Activated T-helper 2 cell treated with anti-CD3 and anti-CD28 coated beads, Interferon-gamma antibody, Interleukin-2, Interleukin-4, amounts not matched to agents 10 μg/mL and 5 μg/mL and 100 μg/mL, durations not matched to agents 14 hours and 24 hours and 36 hours (primary cell): ENCODE data around the gene SORCS2. TPM values are rescaled to one million over a fixed set of nuclear protein-coding genes. Genes with fewer than 3 reads are reported as not detected.

ENCODE experiments used
- DNase-seq: peaks from one replicate; pipeline ENCODE4 v3.0.0; 2021; ENCODE audit warnings: low spot score
- H3K27ac Mint-ChIP-seq: one replicate; pipeline ENCODE4 v1.8.0; 2021; ENCODE audit warnings: mixed read lengths
- H3K27me3 Mint-ChIP-seq: one replicate; pipeline ENCODE4 v1.8.0; 2021; ENCODE audit warnings: low read depth, mixed read lengths
- H3K36me3 Mint-ChIP-seq: one replicate; pipeline ENCODE4 v1.8.0; 2021; ENCODE audit warnings: low read depth, mixed read lengths
- H3K4me1 Mint-ChIP-seq: one replicate; pipeline ENCODE4 v1.8.0; 2021; ENCODE audit warnings: low read depth, mixed read lengths
- H3K4me3 Mint-ChIP-seq: one replicate; pipeline ENCODE4 v1.8.0; 2021; ENCODE audit warnings: low read depth, mild to moderate bottlenecking, moderate library complexity, mixed read lengths
- H3K9me3 Mint-ChIP-seq: one replicate; pipeline ENCODE4 v1.8.0; 2021; ENCODE audit warnings: mixed read lengths
- intact Hi-C: fragments of 100-400 bp; cut with micrococcal nuclease; formaldehyde crosslinking; loops from one replicate; pipeline ENCODE4 v1.15.1; 2023
- total RNA-seq: library from RNA; stranded (reverse); gene quantifications from 2 replicates; pipeline ENCODE4 v1.2.3, GENCODE V29; 2022

The SORCS2 gene
- total RNA-seq, 1 donor from 2014 or later, result 0.02 TPM

- H3K36me3 Mint-ChIP-seq, result no peaks in the 10 kb centered on the region
- no peaks in the 10 kb centered on the region for H3K4me1 Mint-ChIP-seq
- H3K4me3 Mint-ChIP-seq, result no peak overlapping the region
- no peak for DNase-seq
- H3K27me3 Mint-ChIP-seq, result no peaks in the 10 kb centered on the region
- no peak overlapping the region for H3K27ac Mint-ChIP-seq
- intact Hi-C loops, result no loop called here
- H3K9me3 Mint-ChIP-seq, result no peaks in the 10 kb centered on the region
Observed at GRCh38 chr4:7425591-7426468, 233.5 kb downstream of the SORCS2 start.

GRCh38 chr4:7426525-7427171, 234.3 kb downstream of the SORCS2 start:
- Mint-ChIP-seq H3K36me3 (no peaks in the 10 kb centered on the region), H3K27me3 (no peaks in the 10 kb centered on the region), H3K27ac (no peak overlapping the region), H3K4me3 (no peak overlapping the region), H3K4me1 (no peaks in the 10 kb centered on the region), H3K9me3 (no peaks in the 10 kb centered on the region)
- DNase-seq, result no peak
- intact Hi-C loops, result no loop called here

GRCh38 chr4:7427361-7427760, 235.0 kb downstream of the SORCS2 start:
- no peaks in the 10 kb centered on the region for H3K27me3 Mint-ChIP-seq
- no peak for DNase-seq
- no peak overlapping the region for H3K27ac Mint-ChIP-seq
- H3K9me3 Mint-ChIP-seq, result no peaks in the 10 kb centered on the region
- no peaks in the 10 kb centered on the region for H3K4me1 Mint-ChIP-seq
- intact Hi-C loops, result no loop called here
- H3K4me3 Mint-ChIP-seq, result no peak overlapping the region
- no peaks in the 10 kb centered on the region for H3K36me3 Mint-ChIP-seq

GRCh38 chr4:7427831-7428260, 235.5 kb downstream of the SORCS2 start:
- no peaks in the 10 kb centered on the region for H3K9me3 Mint-ChIP-seq
- H3K36me3 Mint-ChIP-seq, result no peaks in the 10 kb centered on the region
- DNase-seq, result no peak
- intact Hi-C loops, result no loop called here
- H3K27ac Mint-ChIP-seq, result no peak overlapping the region
- H3K4me1 Mint-ChIP-seq, result no peaks in the 10 kb centered on the region
- H3K27me3 Mint-ChIP-seq, result no peaks in the 10 kb centered on the region
- H3K4me3 Mint-ChIP-seq, result no peak overlapping the region

GRCh38 chr4:7428261-7429068, 236.1 kb downstream of the SORCS2 start:
- Mint-ChIP-seq H3K4me1 (no peaks in the 10 kb centered on the region), H3K9me3 (no peaks in the 10 kb centered on the region), H3K4me3 (no peak overlapping the region), H3K27me3 (no peaks in the 10 kb centered on the region), H3K36me3 (no peaks in the 10 kb centered on the region), H3K27ac (no peak overlapping the region)
- DNase-seq, result no peak
- intact Hi-C loops, result no loop called here

- intact Hi-C loops, result no loop called here
- Mint-ChIP-seq H3K9me3 (no peaks in the 10 kb centered on the region), H3K36me3 (no peaks in the 10 kb centered on the region), H3K27me3 (no peaks in the 10 kb centered on the region), H3K4me1 (no peaks in the 10 kb centered on the region), H3K4me3 (no peak overlapping the region), H3K27ac (no peak overlapping the region)
- DNase-seq, result no peak
Observed at GRCh38 chr4:7429069-7429416, 236.7 kb downstream of the SORCS2 start.

- no peaks in the 10 kb centered on the region for H3K27me3 Mint-ChIP-seq
- no peaks in the 10 kb centered on the region for H3K4me1 Mint-ChIP-seq
- intact Hi-C loops, result no loop called here
- H3K36me3 Mint-ChIP-seq, result no peaks in the 10 kb centered on the region
- no peak for DNase-seq
- H3K9me3 Mint-ChIP-seq, result no peaks in the 10 kb centered on the region
- H3K4me3 Mint-ChIP-seq, result no peak overlapping the region
- no peak overlapping the region for H3K27ac Mint-ChIP-seq
Observed at GRCh38 chr4:7429601-7430078, 237.3 kb downstream of the SORCS2 start.

- no peak overlapping the region for H3K4me3 Mint-ChIP-seq
- H3K9me3 Mint-ChIP-seq, result no peaks in the 10 kb centered on the region
- no peak overlapping the region for H3K27ac Mint-ChIP-seq
- H3K4me1 Mint-ChIP-seq, result no peaks in the 10 kb centered on the region
- intact Hi-C loops, result no loop called here
- DNase-seq, result no peak
- no peaks in the 10 kb centered on the region for H3K27me3 Mint-ChIP-seq
- no peaks in the 10 kb centered on the region for H3K36me3 Mint-ChIP-seq
Observed at GRCh38 chr4:7430368-7430964, 238.1 kb downstream of the SORCS2 start.

- Mint-ChIP-seq H3K27ac (no peak overlapping the region), H3K36me3 (no peaks in the 10 kb centered on the region), H3K4me3 (no peak overlapping the region), H3K4me1 (no peaks in the 10 kb centered on the region), H3K9me3 (no peaks in the 10 kb centered on the region), H3K27me3 (no peaks in the 10 kb centered on the region)
- no peak for DNase-seq
- intact Hi-C loops, result no loop called here
Observed at GRCh38 chr4:7430965-7431695, 238.8 kb downstream of the SORCS2 start.

- no peak for DNase-seq
- intact Hi-C loops, result no loop called here
- no peak overlapping the region for H3K27ac Mint-ChIP-seq
- no peaks in the 10 kb centered on the region for H3K4me1 Mint-ChIP-seq
- no peaks in the 10 kb centered on the region for H3K27me3 Mint-ChIP-seq
- no peak overlapping the region for H3K4me3 Mint-ChIP-seq
- H3K9me3 Mint-ChIP-seq, result no peaks in the 10 kb centered on the region
- H3K36me3 Mint-ChIP-seq, result no peaks in the 10 kb centered on the region
Observed at GRCh38 chr4:7431696-7432530, 239.6 kb downstream of the SORCS2 start.

- H3K36me3 Mint-ChIP-seq, result no peaks in the 10 kb centered on the region
- H3K27me3 Mint-ChIP-seq, result no peaks in the 10 kb centered on the region
- H3K27ac Mint-ChIP-seq, result no peak overlapping the region
- DNase-seq, result no peak
- no peaks in the 10 kb centered on the region for H3K9me3 Mint-ChIP-seq
- H3K4me3 Mint-ChIP-seq, result no peak overlapping the region
- no peaks in the 10 kb centered on the region for H3K4me1 Mint-ChIP-seq
- intact Hi-C loops, result no loop called here
Observed at GRCh38 chr4:7432531-7433375, 240.4 kb downstream of the SORCS2 start.
